ENCODE data around the gene HBD.

The HBD gene

GRCh38 chr11:5239046-5239445 is 4.8 kb upstream of the HBD start:
- TF ChIP-seq CTCF (IDR thresholded peaks at IDR 0.05; ENCODE audit: low read depth, low read length), result no peak
- H3K36me3 ChIP-seq, result no peaks in the 10 kb centered on the region
- no peaks in the 10 kb centered on the region for H3K4me1 ChIP-seq
- H3K9me3 ChIP-seq, result no peaks in the 10 kb centered on the region
- no peak overlapping the region for H3K4me3 ChIP-seq (ENCODE audit: low read depth, low read length)
- DNase-seq, result no peak
- H3K27me3 ChIP-seq, result no peaks in the 10 kb centered on the region

- no peaks in the 10 kb centered on the region for H3K36me3 ChIP-seq
- H3K27me3 ChIP-seq, result no peaks in the 10 kb centered on the region
- no peak for TF ChIP-seq CTCF (IDR thresholded peaks at IDR 0.05; ENCODE audit: low read depth, low read length)
- no peak overlapping the region for H3K4me3 ChIP-seq (ENCODE audit: low read depth, low read length)
- H3K9me3 ChIP-seq, result no peaks in the 10 kb centered on the region
- no peaks in the 10 kb centered on the region for H3K4me1 ChIP-seq
- no peak for DNase-seq
Measured at GRCh38 chr11:5238486-5238885, 4.2 kb upstream of the HBD start.

GRCh38 chr11:5237420-5237819 is 3.1 kb upstream of the HBD start:
- DNase-seq, result no peak
- Histone ChIP-seq H3K9me3 (no peaks in the 10 kb centered on the region), H3K4me3 (ENCODE audit: low read depth, low read length) (no peak overlapping the region), H3K36me3 (no peaks in the 10 kb centered on the region), H3K4me1 (no peaks in the 10 kb centered on the region), H3K27me3 (no peaks in the 10 kb centered on the region)
- no peak for TF ChIP-seq CTCF (IDR thresholded peaks at IDR 0.05; ENCODE audit: low read depth, low read length)

GRCh38 chr11:5235364-5236095 is 1.2 kb upstream of the HBD start:
- no peak for DNase-seq
- no peak for TF ChIP-seq CTCF (IDR thresholded peaks at IDR 0.05; ENCODE audit: low read depth, low read length)
- no peaks in the 10 kb centered on the region for H3K36me3 ChIP-seq
- no peak overlapping the region for H3K4me3 ChIP-seq (ENCODE audit: low read depth, low read length)
- H3K4me1 ChIP-seq, result no peaks in the 10 kb centered on the region
- no peaks in the 10 kb centered on the region for H3K9me3 ChIP-seq
- no peaks in the 10 kb centered on the region for H3K27me3 ChIP-seq

- H3K27me3 ChIP-seq, result no peaks in the 10 kb centered on the region
- no peak for TF ChIP-seq CTCF (IDR thresholded peaks at IDR 0.05; ENCODE audit: low read depth, low read length)
- no peak overlapping the region for H3K4me3 ChIP-seq (ENCODE audit: low read depth, low read length)
- no peaks in the 10 kb centered on the region for H3K36me3 ChIP-seq
- H3K4me1 ChIP-seq, result no peaks in the 10 kb centered on the region
- DNase-seq, result no peak
- H3K9me3 ChIP-seq, result no peaks in the 10 kb centered on the region
Measured at GRCh38 chr11:5233307-5233706, 976 bp downstream of the HBD start.

- Histone ChIP-seq H3K9me3 (no peaks in the 10 kb centered on the region), H3K4me3 (ENCODE audit: low read depth, low read length) (no peak overlapping the region), H3K36me3 (no peaks in the 10 kb centered on the region), H3K27me3 (no peaks in the 10 kb centered on the region), H3K4me1 (no peaks in the 10 kb centered on the region)
- no peak for TF ChIP-seq CTCF (IDR thresholded peaks at IDR 0.05; ENCODE audit: low read depth, low read length)
- DNase-seq, result no peak
Measured at GRCh38 chr11:5232821-5233220, 1.5 kb downstream of the HBD start.

Measured in BE2C (cell line).